ENCODE measurements around the gene PRIM2. TPM values are rescaled to one million over a fixed set of nuclear protein-coding genes. Genes with fewer than 3 reads are reported as not detected.

The PRIM2 gene
- total and polyA plus RNA-seq, 2 of the 8 experiments (the other 6 are each of a cell fraction or from before 2014, with no cell fraction given) = 20.8 to 46.8 TPM

- H3K79me1 ChIP-seq (ENCODE audit: low read depth, low read length) = no peaks in the 10 kb centered on the region
These were observed 42.0 kb upstream of the PRIM2 start for GRCh38 chr6:57275384-57275783.

More at GRCh38 chr6:57275384-57275783, 42.0 kb upstream of the PRIM2 start:
- H2BK12ac ChIP-seq (ENCODE audit: low read depth, low read length) = no peak overlapping the region
- H3K4me1 ChIP-seq (replicated peaks in 1 of 4; ENCODE audit: control insufficient read depth in 3 of 4, insufficient read depth in 4 of 4, low read length in 3 of 4) = no peaks in the 10 kb centered on the region
- H3K56ac ChIP-seq (replicated peaks; ENCODE audit: insufficient read length, low read depth, low read length) = no peak overlapping the region
- no peaks in the 10 kb centered on the region for H4K20me1 ChIP-seq (replicated peaks in 1 of 2; ENCODE audit: control insufficient read depth in 1 of 2, insufficient read depth in 2 of 2, low read length in 2 of 2)
- H2AK5ac ChIP-seq (ENCODE audit: low read depth, low read length) = no peak overlapping the region
- ChIA-PET POLR2A (ENCODE audit: partially characterized antibody) (no interaction called here), CTCF (ENCODE audit: partially characterized antibody) (interaction anchor here (1.4 kb wide), 1 partner anchor 41 kb away, joined by 6 read pairs; the partner anchor contains the start of gene PRIM2)
- no peaks in the 10 kb centered on the region for H3K36me3 ChIP-seq (ENCODE audit: control insufficient read depth in 2 of 4, insufficient read depth in 4 of 4, low read length in 3 of 4)
- no peak overlapping the region for H3K27ac ChIP-seq (ENCODE audit: low read depth, low read length)
- H3K23ac ChIP-seq (ENCODE audit: insufficient read length) = no peak overlapping the region
- no peak overlapping the region for H2BK120ac ChIP-seq (replicated peaks; ENCODE audit: low read depth, low read length)
- no peaks in the 10 kb centered on the region for H3K79me2 ChIP-seq (ENCODE audit: control insufficient read depth in 1 of 2, insufficient read depth in 2 of 2, low read length in 2 of 2)
- FAIRE-seq (no peak), DNase-seq (ENCODE audit: low read depth in 1 of 2, low spot score in 2 of 2) (no peak)
- no peak overlapping the region for H3K9ac ChIP-seq (replicated peaks in 1 of 4; ENCODE audit: extremely low read depth in 1 of 4, low read depth in 3 of 4, low read length in 3 of 4)
- no peak overlapping the region for H4K8ac ChIP-seq (ENCODE audit: extremely low read depth, insufficient read depth, low read length)
- no peak overlapping the region for H3K18ac ChIP-seq (ENCODE audit: extremely low read depth, low read length)
- no peaks in the 10 kb centered on the region for H3K23me2 ChIP-seq (ENCODE audit: low read depth, low read length)
- no peak overlapping the region for H2BK20ac ChIP-seq (ENCODE audit: low read length)
- H3K4me2 ChIP-seq (ENCODE audit: insufficient read depth in 1 of 2, low read depth in 2 of 2, low read length in 2 of 2) = no peak overlapping the region
- no peak overlapping the region for H3K4me3 ChIP-seq (ENCODE audit: extremely low read depth in 1 of 4, insufficient read depth in 2 of 4, low read depth in 3 of 4, low read length in 4 of 4)
- no peak overlapping the region for H2BK5ac ChIP-seq (ENCODE audit: low read depth, low read length)
- no peak for TF ChIP-seq KDM1A (IDR thresholded peaks at IDR 0.05; ENCODE audit: borderline replicate concordance, low read length)
- TF ChIP-seq SIN3A (conservative IDR thresholded peaks at IDR 0.05 in 1 of 2, IDR thresholded peaks at IDR 0.05 in 1 of 2; ENCODE audit: low read depth in 1 of 2, low read length in 2 of 2) = no peak
- TF ChIP-seq EGR1 (IDR thresholded peaks at IDR 0.05; ENCODE audit: borderline replicate concordance, low read depth, low read length) = no peak
- no peak for TF ChIP-seq RNF2 (IDR thresholded peaks at IDR 0.05; ENCODE audit: borderline replicate concordance, low read depth, low read length, missing control alignments, poor library complexity, severe bottlenecking)
- TF ChIP-seq SAP30 (IDR thresholded peaks at IDR 0.05; ENCODE audit: insufficient read depth, insufficient replicate concordance, low read length) = no peak
- TF ChIP-seq POLR2AphosphoS5 (IDR thresholded peaks at IDR 0.05; ENCODE audit: low read depth, low read length) = no peak
- TF ChIP-seq BRCA1 (IDR thresholded peaks at IDR 0.05; ENCODE audit: low read depth, low read length) = no peak
- TF ChIP-seq SP2 (IDR thresholded peaks at IDR 0.05; ENCODE audit: low read length) = no peak
- no peak for TF ChIP-seq EP300 (IDR thresholded peaks at IDR 0.05; ENCODE audit: borderline replicate concordance in 1 of 2, low read depth in 2 of 2, low read length in 2 of 2)
- no peak for TF ChIP-seq POLR2A (IDR thresholded peaks at IDR 0.05; ENCODE audit: control extremely low read depth in 1 of 2, low read depth in 2 of 2, low read length in 2 of 2)
- TF ChIP-seq SP4 (IDR thresholded peaks at IDR 0.05; ENCODE audit: low read length) = no peak
- no peak for TF ChIP-seq CHD1 (IDR thresholded peaks at IDR 0.05; ENCODE audit: low read depth, low read length)
- TF ChIP-seq BCL11A (IDR thresholded peaks at IDR 0.05; ENCODE audit: low read depth in 2 of 2, low read length in 2 of 2) = no peak
- TF ChIP-seq RFX5 (IDR thresholded peaks at IDR 0.05; ENCODE audit: borderline replicate concordance, low read depth, low read length) = no peak
- TF ChIP-seq KDM5A (IDR thresholded peaks at IDR 0.05; ENCODE audit: low read length) = no peak
- H3K4ac ChIP-seq (replicated peaks; ENCODE audit: insufficient read length, low read depth, low read length) = no peak overlapping the region
- 86% methylated on average over 3 of the region's 3 CpGs; no CpG with 5 or more reads in 1 of the 2 experiments for WGBS, 2 experiments (ENCODE audit: extremely low coverage in 1 of 2, insufficient coverage in 1 of 2, insufficient read length in 1 of 2, insufficient replicate concordance in 2 of 2, low coverage in 1 of 2, low lambda C conversion rate in 2 of 2, missing lambda C conversion rate in 1 of 2)
- no peak overlapping the region for H4K91ac ChIP-seq (replicated peaks; ENCODE audit: insufficient read length, low read length)
- H2BK15ac ChIP-seq (ENCODE audit: low read length) = no peak overlapping the region
- no peak overlapping the region for H3K14ac ChIP-seq (ENCODE audit: insufficient read length)
- no peak overlapping the region for H2AFZ ChIP-seq (ENCODE audit: low read length)
- H3K9me3 ChIP-seq (ENCODE audit: insufficient read depth in 2 of 2, low read depth in 1 of 2, low read length in 1 of 2) = peaks cover 6 to 15% of the 10 kb centered on the region in 2 experiments; a peak in 3 of 4 replicates
- no peak overlapping the region for H4K5ac ChIP-seq (ENCODE audit: insufficient read length, low read depth, low read length)
- H3K27me3 ChIP-seq (replicated peaks in 1 of 4; ENCODE audit: control insufficient read depth in 3 of 4, extremely low read depth in 1 of 4, insufficient read depth in 3 of 4, low read length in 3 of 4) = no peaks in the 10 kb centered on the region

Measured in H1 (cell line).